Lung (tissue), 12 donors: ENCODE results near the gene PEX14. TPM values are rescaled to one million over a fixed set of nuclear protein-coding genes. Genes with fewer than 3 reads are reported as not detected.
A peak's percentile ranks its signal among the peaks of the same experiment; 100 is the strongest.

ENCODE experiments used
- ATAC-seq: fragments of 200-7000 bp; cut with Tn5 transposase; one replicate; pipeline ENCODE4 v1.9.1; 2020; ENCODE audit warnings: moderate number of reproducible peaks; ENCODE audit not compliant: insufficient read depth, low FRiP score
- DNase-seq, 3 donors: peaks; one replicate each; pipeline ENCODE4 v3.0.0-alpha.2; 2013 to 2017
- H3K27ac ChIP-seq, 2 donors: one replicate each; pipeline ENCODE4 v1.5.1; 2013; ENCODE audit warnings: mild to moderate bottlenecking in 2 of 2, moderate library complexity in 2 of 2, control low read depth in 1 of 2, inconsistent platforms in 1 of 2, low read depth in 1 of 2, low read length in 1 of 2
- H3K27me3 ChIP-seq, 3 donors: one replicate each; pipeline ENCODE4 v1.5.1; 2013; ENCODE audit warnings: low read length in 2 of 3; ENCODE audit not compliant: control insufficient read depth in 3 of 3, insufficient read depth in 3 of 3
- H3K36me3 ChIP-seq, 4 donors: one replicate each; pipeline ENCODE4 v1.5.1; 2013; ENCODE audit warnings: low read length in 4 of 4, mild to moderate bottlenecking in 1 of 4, moderate library complexity in 1 of 4; ENCODE audit not compliant: control insufficient read depth in 4 of 4, insufficient read depth in 4 of 4
- H3K4me1 ChIP-seq, 5 donors: one replicate each; pipeline ENCODE4 v1.5.1; 2013; ENCODE audit warnings: low read length in 5 of 5, mild to moderate bottlenecking in 2 of 5, moderate library complexity in 1 of 5; ENCODE audit not compliant: control insufficient read depth in 5 of 5, insufficient read depth in 5 of 5
- H3K4me3 ChIP-seq: one replicate; pipeline ENCODE4 v1.5.1; 2013; ENCODE audit warnings: mild to moderate bottlenecking, control low read depth, moderate library complexity
- H3K9ac ChIP-seq, 2 donors: one replicate each; pipeline ENCODE4 v1.5.1; 2013; ENCODE audit warnings: low read length in 2 of 2, control low read depth in 1 of 2; ENCODE audit not compliant: insufficient read depth in 1 of 2
- H3K9me3 ChIP-seq, 4 donors: one replicate each; pipeline ENCODE4 v1.5.1; 2013; ENCODE audit warnings: low read length in 3 of 4, mild to moderate bottlenecking in 1 of 4, moderate library complexity in 1 of 4; ENCODE audit not compliant: control insufficient read depth in 4 of 4, insufficient read depth in 3 of 4
- WGBS, 2 donors: extraction: QIAGEN DNeasy Blood & Tissue Kit; methylation state at CpG; one replicate each; pipeline ENCODE4 v1.1.7; 2013; 5-methylcytosine and 5-hydroxymethylcytosine counted together
- polyA plus RNA-seq, 2 donors: library from polyadenylated mRNA; stranded (reverse); fragments of 200-250 nt; gene quantifications; one replicate each; pipeline ENCODE4 v1.2.1, GENCODE V29; 2013
- total RNA-seq, 2 donors: library from RNA; depleted of rRNA in 1 of 2; stranded (reverse); fragments of >200 nt in 1 of 2; gene quantifications; one replicate each; pipeline ENCODE4 v1.2.1, GENCODE V29; 2014 to 2021
- TF ChIP-seq, protein P1 (sequence below): IDR thresholded peaks from 2 replicates; pipeline ENCODE4 v1.5.1; 2012; ENCODE audit warnings: mild to moderate bottlenecking; ENCODE audit errors: control extremely low read depth, extremely low read depth
- donor health status: control.
- donor health status: control.
- donor health status: Bipolar disorder and iron deficiency.
- donor health status: healthy.
- donor health status: DM: yes; HTN: yes; CAD: no.

Gene PEX14
- total and polyA plus RNA-seq, 4 donors = 18.1 to 29.2 (median 20.8) TPM

DNA sequence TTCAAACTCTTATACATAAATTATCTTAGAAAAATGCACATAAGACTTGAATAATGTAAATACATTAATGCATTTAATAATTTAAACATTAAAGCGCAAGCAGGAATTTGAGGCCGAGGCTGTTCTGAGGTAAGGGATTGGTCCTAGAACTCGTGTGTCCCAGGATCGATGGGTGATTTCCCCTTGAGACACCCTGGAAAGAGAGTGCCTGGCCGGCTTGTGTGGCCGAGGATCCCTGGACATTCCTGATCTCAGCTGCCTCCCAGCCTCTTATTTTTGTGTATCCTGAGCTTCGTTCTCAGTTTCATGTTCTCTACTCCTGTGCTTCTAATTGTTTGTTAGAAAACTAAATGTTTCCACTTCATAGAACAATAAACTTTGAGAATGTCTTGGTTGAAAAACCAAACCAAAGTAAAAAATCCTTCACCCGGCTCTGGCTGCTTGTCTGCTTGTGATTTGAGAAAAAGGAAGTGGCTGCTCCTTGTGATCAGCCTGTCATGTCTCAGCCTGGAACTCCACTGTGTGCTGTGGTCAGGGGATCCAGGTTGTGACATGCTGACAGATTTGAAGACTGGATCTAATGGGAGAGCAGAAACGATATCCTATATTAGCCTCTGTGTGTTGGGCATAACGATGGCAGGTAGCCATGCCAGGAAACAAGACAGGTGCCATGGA lies 40.7 kb downstream of the PEX14 start:
- no peak for DNase-seq
- TF ChIP-seq, protein P1, sequence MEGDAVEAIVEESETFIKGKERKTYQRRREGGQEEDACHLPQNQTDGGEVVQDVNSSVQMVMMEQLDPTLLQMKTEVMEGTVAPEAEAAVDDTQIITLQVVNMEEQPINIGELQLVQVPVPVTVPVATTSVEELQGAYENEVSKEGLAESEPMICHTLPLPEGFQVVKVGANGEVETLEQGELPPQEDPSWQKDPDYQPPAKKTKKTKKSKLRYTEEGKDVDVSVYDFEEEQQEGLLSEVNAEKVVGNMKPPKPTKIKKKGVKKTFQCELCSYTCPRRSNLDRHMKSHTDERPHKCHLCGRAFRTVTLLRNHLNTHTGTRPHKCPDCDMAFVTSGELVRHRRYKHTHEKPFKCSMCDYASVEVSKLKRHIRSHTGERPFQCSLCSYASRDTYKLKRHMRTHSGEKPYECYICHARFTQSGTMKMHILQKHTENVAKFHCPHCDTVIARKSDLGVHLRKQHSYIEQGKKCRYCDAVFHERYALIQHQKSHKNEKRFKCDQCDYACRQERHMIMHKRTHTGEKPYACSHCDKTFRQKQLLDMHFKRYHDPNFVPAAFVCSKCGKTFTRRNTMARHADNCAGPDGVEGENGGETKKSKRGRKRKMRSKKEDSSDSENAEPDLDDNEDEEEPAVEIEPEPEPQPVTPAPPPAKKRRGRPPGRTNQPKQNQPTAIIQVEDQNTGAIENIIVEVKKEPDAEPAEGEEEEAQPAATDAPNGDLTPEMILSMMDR = no peak
- Histone ChIP-seq H3K36me3 (peaks cover 0 to 2% (median 0%) of the 10 kb centered on the region in 4 donors), H3K4me1 (peaks cover 4 to 21% (median 14%) of the 10 kb centered on the region in 5 donors), H3K27me3 (no peaks in the 10 kb centered on the region), H3K9ac (no peak overlapping the region), H3K9me3 (no peaks in the 10 kb centered on the region), H3K27ac (peak overlapping the region in 1 of 2 donors; percentile 57), H3K4me3 (no peak overlapping the region)
- 46 to 47% methylated on average over 10 of the region's 10 CpGs for WGBS, 2 donors
- no peak for ATAC-seq

DNA sequence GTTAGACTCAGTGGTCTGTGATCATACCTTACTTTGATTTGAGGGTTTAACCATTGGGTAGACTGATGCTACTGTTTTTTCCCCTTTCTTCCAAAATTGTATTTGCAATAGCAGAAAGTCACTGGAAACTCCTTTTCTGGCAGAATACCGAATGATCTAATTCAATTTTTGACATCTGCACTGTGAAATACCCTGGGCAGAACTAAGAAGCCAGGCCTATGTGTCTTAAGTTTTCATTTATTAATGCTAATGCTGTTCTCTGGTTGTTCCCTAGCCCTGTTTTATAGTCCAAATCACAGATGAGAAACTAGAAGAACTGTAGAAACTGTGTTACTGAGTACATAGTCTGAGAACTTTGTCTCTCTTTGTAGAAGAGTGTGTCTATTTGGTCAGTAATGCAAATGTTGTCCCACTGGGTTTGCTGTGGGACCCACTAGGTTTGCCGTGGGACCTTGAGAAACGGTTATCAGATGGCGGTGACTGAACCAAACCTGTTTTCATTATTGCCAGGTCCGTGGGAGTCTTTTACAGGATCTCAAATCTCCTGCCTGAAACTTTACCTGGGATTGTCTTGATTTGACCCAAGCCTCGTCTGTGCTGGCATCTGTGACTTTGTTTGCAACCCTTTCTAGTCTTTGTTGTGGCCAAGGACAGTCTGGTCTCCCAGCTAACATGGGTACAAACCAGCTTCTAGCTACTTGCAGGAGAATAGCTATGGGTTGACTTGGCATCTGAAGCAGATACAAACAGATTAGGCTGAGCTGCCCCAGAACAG lies 41.4 kb downstream of the PEX14 start:
- no peaks in the 10 kb centered on the region for H3K27me3 ChIP-seq
- no peak for DNase-seq
- 78 to 87% methylated on average over 6 of the region's 6 CpGs for WGBS, 2 donors
- H3K36me3 ChIP-seq = peaks cover 0 to 2% (median 0%) of the 10 kb centered on the region in 4 donors
- no peak overlapping the region for H3K4me3 ChIP-seq
- no peak overlapping the region for H3K9ac ChIP-seq
- ATAC-seq = no peak
- no peaks in the 10 kb centered on the region for H3K9me3 ChIP-seq
- H3K4me1 ChIP-seq = peaks cover 0 to 21% (median 12%) of the 10 kb centered on the region in 5 donors
- TF ChIP-seq, protein P1 = no peak
- peak overlapping the region in 1 of 2 donors; percentile 61 for H3K27ac ChIP-seq

DNA sequence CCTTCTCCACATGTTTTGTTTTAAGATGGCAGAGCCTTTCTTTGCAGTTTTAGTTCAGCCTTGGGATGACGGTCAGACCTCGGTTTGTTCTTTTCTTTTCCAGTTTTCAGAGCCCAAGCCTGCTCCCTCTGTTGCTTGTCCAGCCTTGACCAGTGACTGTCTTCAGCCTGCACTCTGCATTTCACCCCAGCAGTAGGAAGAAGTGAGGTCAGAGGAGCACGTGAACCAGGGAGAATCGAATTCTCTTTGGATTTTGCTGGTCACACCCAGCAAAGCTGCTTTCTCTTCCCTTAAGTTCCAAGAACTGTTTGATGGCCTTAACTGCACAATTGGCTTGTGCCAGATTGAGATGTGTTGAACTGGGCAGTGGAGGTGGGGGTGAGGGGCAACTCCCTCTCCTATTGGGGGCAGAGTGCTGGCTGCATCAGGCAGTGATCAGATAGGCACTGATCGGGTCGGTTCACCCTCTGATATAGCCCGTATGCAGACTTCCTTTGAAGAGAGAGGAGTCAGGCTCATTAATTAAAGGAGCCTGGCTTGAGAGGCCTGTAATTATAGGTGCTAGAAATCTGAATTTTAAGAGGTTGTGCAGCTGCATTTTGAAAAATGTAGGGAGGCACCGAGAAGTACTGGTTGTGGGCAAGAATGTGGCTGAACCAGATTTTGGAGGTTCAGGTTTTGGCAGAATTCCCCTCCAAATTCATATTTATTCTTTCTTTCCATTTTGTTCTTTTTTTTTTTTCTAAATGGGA lies 42.4 kb downstream of the PEX14 start:
- no peaks in the 10 kb centered on the region for H3K9me3 ChIP-seq
- no peak overlapping the region for H3K9ac ChIP-seq
- DNase-seq (no peak), ATAC-seq (no peak)
- peak overlapping the region in 1 of 2 donors; percentile 84 for H3K27ac ChIP-seq
- TF ChIP-seq, protein P1 = no peak
- H3K4me3 ChIP-seq = no peak overlapping the region
- H3K27me3 ChIP-seq = no peaks in the 10 kb centered on the region
- 51 to 76% methylated on average over 8 of the region's 8 CpGs for WGBS, 2 donors
- peaks cover 0 to 21% (median 8%) of the 10 kb centered on the region in 5 donors for H3K4me1 ChIP-seq
- peaks cover 0 to 2% (median 0%) of the 10 kb centered on the region in 4 donors for H3K36me3 ChIP-seq
